ENCODE data around the gene GLG1. TPM values are rescaled to one million over a fixed set of nuclear protein-coding genes. Genes with fewer than 3 reads are reported as not detected.

GLG1 gene
- total RNA-seq, 1 experiment from 2014 or later, result 117 TPM

DNA sequence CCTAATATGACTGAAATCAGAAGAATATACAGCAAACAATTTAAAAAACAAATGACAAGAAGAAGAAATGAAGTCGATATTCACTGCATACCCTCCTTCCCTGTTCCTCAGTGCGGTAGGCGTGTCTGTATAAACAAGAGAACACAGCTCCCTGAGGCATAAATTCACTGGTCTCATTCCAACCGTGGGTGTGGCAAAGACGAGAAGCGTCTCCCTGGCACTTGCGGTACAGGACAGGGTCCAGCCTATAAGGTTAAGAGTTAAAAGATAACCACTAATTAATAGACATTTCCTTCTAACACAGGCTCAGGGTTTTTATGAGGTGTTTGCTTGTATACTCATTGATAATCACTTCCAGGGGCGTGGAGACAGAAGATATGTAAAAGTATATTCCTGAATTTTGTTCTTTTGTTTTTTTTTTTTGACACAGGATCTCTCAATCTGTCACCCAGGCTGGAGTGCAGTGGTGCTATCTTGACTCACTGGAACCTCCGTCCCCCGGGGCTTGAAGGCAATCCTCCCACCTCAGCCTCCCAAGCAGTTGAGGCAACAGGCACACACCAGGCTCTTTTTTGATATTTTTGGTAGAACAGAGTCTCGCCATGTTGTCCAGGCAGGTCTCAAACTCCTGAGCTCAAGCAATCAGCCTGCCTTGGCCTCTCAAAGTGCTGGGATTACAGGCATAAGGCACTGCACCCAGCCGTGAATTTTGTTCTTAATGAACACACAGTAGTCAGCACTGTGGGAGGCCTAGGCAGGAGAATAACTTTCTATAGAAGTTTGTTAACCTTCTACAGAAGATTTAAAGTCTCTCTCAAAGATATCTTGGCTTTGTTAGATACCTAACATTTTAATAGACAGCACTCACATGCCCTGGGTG, 126.5 kb downstream of the GLG1 start:
- POLR2A ChIA-PET (ENCODE audit: unreplicated experiment), result interaction anchor here (0.6 to 0.8 kb wide), 3 partner anchors 46 to 127 kb away, joined by 5 to 8 read pairs (median 6); partner anchors contain the start of gene GLG1
- TF ChIP-seq, protein P1, sequence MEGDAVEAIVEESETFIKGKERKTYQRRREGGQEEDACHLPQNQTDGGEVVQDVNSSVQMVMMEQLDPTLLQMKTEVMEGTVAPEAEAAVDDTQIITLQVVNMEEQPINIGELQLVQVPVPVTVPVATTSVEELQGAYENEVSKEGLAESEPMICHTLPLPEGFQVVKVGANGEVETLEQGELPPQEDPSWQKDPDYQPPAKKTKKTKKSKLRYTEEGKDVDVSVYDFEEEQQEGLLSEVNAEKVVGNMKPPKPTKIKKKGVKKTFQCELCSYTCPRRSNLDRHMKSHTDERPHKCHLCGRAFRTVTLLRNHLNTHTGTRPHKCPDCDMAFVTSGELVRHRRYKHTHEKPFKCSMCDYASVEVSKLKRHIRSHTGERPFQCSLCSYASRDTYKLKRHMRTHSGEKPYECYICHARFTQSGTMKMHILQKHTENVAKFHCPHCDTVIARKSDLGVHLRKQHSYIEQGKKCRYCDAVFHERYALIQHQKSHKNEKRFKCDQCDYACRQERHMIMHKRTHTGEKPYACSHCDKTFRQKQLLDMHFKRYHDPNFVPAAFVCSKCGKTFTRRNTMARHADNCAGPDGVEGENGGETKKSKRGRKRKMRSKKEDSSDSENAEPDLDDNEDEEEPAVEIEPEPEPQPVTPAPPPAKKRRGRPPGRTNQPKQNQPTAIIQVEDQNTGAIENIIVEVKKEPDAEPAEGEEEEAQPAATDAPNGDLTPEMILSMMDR (conservative IDR thresholded peaks at IDR 0.05), result no peak
- no peak for TF ChIP-seq EZH2 (IDR thresholded peaks at IDR 0.05; ENCODE audit: low read depth)
- H3K9me2 ChIP-seq (ENCODE audit: insufficient read depth), result no peaks in the 10 kb centered on the region
- H3K9me3 ChIP-seq (ENCODE audit: insufficient read depth, low read depth), result no peaks in the 10 kb centered on the region
- CTCF ChIA-PET, result interaction anchor here (0.6 to 0.7 kb wide), 2 partner anchors 8 to 905 kb away, joined by 3 read pairs; no protein-coding TSS in a partner anchor
- 0 out of 2 replicates have a peak, but pooled peaks cover 3% of the 10 kb centered on the region for H4K20me1 ChIP-seq (ENCODE audit: insufficient read depth)
- DNase-seq, result peak; percentile 80 to 94
- H3F3A ChIP-seq (ENCODE audit: insufficient read depth, low read depth), result peaks cover 29% of the 10 kb centered on the region
- H3K4me1 ChIP-seq (replicated peaks; ENCODE audit: insufficient read depth), result peaks cover 29% of the 10 kb centered on the region
- intact Hi-C loops (cut with micrococcal nuclease; ENCODE audit: unreplicated experiment), result loop anchor here (10.0 kb wide), 1 partner anchor 124 kb away; the partner anchor contains the start of gene GLG1
- H3K79me2 ChIP-seq (ENCODE audit: low read depth), result no peaks in the 10 kb centered on the region
- peaks cover 12% of the 10 kb centered on the region for H3K36me3 ChIP-seq (ENCODE audit: low read depth)
- H3K27me3 ChIP-seq (ENCODE audit: insufficient read depth, low read depth), result no peaks in the 10 kb centered on the region
- BruUV-seq (replicated peaks), result no TSS peak
- H3K4me3 ChIP-seq, result no peak overlapping the region
- peak overlapping the region; percentile 62 for H3K27ac ChIP-seq
- H3K4me2 ChIP-seq, result peak overlapping the region; percentile 60
- no peak overlapping the region for H2AFZ ChIP-seq

DNA sequence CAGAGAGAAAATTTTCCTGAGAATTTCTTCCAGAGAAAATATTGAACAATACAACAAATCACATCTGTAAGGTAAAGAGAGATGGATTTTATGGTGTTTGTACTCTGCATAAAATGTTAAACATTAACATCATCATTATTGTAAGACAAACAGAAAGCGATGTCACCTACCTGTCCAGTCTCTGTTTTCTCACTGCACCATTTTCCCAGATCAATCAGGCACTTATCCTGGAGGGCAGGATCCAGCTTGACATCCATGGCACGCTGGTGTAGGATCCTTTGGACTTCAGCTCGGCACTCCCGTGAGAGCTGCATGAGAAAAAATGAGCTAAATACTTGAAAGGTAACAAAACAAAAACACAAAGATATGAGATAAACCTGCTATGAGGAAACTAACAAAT, 129.7 kb downstream of the GLG1 start:
- POLR2A ChIA-PET (ENCODE audit: unreplicated experiment), result no interaction called here

DNA sequence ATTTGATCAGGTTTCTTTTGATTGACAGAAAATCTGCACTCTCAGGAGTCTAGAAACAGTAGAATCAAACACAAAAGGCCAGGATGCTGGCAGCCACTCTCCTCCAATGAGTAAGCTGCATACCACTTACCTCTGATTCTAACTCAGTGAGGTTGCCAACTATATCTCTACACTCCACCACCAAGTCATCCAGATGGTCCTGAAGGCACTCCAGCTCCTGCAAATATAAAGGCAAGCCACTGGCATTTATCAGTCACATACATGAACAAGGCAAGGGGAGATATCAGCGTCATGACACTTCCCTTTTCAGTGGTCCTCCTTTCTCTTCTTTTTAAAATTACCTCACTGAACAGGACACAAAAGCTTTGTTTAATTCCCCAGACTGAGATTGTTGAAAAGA, 132.5 kb downstream of the GLG1 start:
- ChIA-PET POLR2A (ENCODE audit: unreplicated experiment) (no interaction called here), CTCF (no interaction called here)
- no peak for DNase-seq
- Histone ChIP-seq H3K4me1 (replicated peaks; ENCODE audit: insufficient read depth) (peaks cover 3% of the 10 kb centered on the region), H3K27ac (no peak overlapping the region), H4K20me1 (ENCODE audit: insufficient read depth) (0 out of 2 replicates have a peak, but pooled peaks cover under 1% of the 10 kb centered on the region), H3K9me2 (ENCODE audit: insufficient read depth) (no peaks in the 10 kb centered on the region), H3K36me3 (ENCODE audit: low read depth) (peaks cover 14% of the 10 kb centered on the region; the same call in 1 of the 2 replicates), H2AFZ (no peak overlapping the region), H3K4me2 (no peak overlapping the region), H3F3A (ENCODE audit: insufficient read depth, low read depth) (0 out of 2 replicates have a peak, but pooled peaks cover 2% of the 10 kb centered on the region), H3K79me2 (ENCODE audit: low read depth) (no peaks in the 10 kb centered on the region), H3K27me3 (ENCODE audit: insufficient read depth, low read depth) (no peaks in the 10 kb centered on the region), H3K9me3 (ENCODE audit: insufficient read depth, low read depth) (no peaks in the 10 kb centered on the region), H3K4me3 (no peak overlapping the region)
- no TSS peak for BruUV-seq (replicated peaks)
- intact Hi-C loops (cut with micrococcal nuclease; ENCODE audit: unreplicated experiment), result no loop called here
- no peak for TF ChIP-seq EZH2 (IDR thresholded peaks at IDR 0.05; ENCODE audit: low read depth)
- TF ChIP-seq, protein P1 (conservative IDR thresholded peaks at IDR 0.05), result no peak

More for the DNA sequence above, 129.7 kb downstream of the GLG1 start:
- no peak overlapping the region for H2AFZ ChIP-seq
- TF ChIP-seq, protein P1 (conservative IDR thresholded peaks at IDR 0.05), result no peak
- TF ChIP-seq EZH2 (IDR thresholded peaks at IDR 0.05; ENCODE audit: low read depth), result no peak
- no peaks in the 10 kb centered on the region for H3K9me3 ChIP-seq (ENCODE audit: insufficient read depth, low read depth)
- peaks cover 29% of the 10 kb centered on the region for H3F3A ChIP-seq (ENCODE audit: insufficient read depth, low read depth)
- no peaks in the 10 kb centered on the region for H3K79me2 ChIP-seq (ENCODE audit: low read depth)
- H3K27me3 ChIP-seq (ENCODE audit: insufficient read depth, low read depth), result no peaks in the 10 kb centered on the region
- CTCF ChIA-PET, result no interaction called here
- BruUV-seq (replicated peaks), result no TSS peak
- no peak overlapping the region for H3K27ac ChIP-seq
- H3K9me2 ChIP-seq (ENCODE audit: insufficient read depth), result no peaks in the 10 kb centered on the region
- H3K4me2 ChIP-seq, result no peak overlapping the region
- intact Hi-C loops (cut with micrococcal nuclease; ENCODE audit: unreplicated experiment), result no loop called here
- 0 out of 2 replicates have a peak, but pooled peaks cover 3% of the 10 kb centered on the region for H4K20me1 ChIP-seq (ENCODE audit: insufficient read depth)
- no peak for DNase-seq
- H3K36me3 ChIP-seq (ENCODE audit: low read depth), result peaks cover 14% of the 10 kb centered on the region; the same call in 1 of the 2 replicates
- no peak overlapping the region for H3K4me3 ChIP-seq
- H3K4me1 ChIP-seq (replicated peaks; ENCODE audit: insufficient read depth), result peaks cover 24% of the 10 kb centered on the region

Data from PC-9 (cell line).